Tibial nerve (tissue), 4 donors: ENCODE results near the gene STK33. TPM values are rescaled to one million over a fixed set of nuclear protein-coding genes. Genes with fewer than 3 reads are reported as not detected.

Experiments used
- DNase-seq, 2 donors: peaks; one replicate each; pipeline ENCODE4 v3.0.0-alpha.2; 2019; ENCODE audit warnings: low spot score in 2 of 2
- H3K27ac ChIP-seq, 4 donors: fragments of 200-600 bp; sonication (generic) in 3 of 4; one replicate each; pipeline ENCODE4 v1.5.1; 2017 to 2019; ENCODE audit warnings: mild to moderate bottlenecking in 1 of 4
- H3K27me3 ChIP-seq, 2 donors: fragments of 200-600 bp; sonication (generic) in 1 of 2; one replicate each; pipeline versions ENCODE4 v1.5.1 to v1.6.0; 2017 to 2019
- H3K36me3 ChIP-seq, 3 donors: fragments of 200-600 bp; sonication (generic); one replicate each; pipeline ENCODE4 v1.5.1; 2018 to 2019
- H3K4me1 ChIP-seq, 4 donors: fragments of 200-600 bp; sonication (generic) in 3 of 4; one replicate each; pipeline ENCODE4 v1.5.1; 2017 to 2019
- H3K4me3 ChIP-seq, 4 donors: fragments of 200-600 bp; sonication (generic) in 3 of 4; one replicate each; pipeline ENCODE4 v1.5.1; 2017 to 2019; ENCODE audit warnings: mild to moderate bottlenecking in 1 of 4, moderate library complexity in 1 of 4
- H3K9me3 ChIP-seq, 4 donors: fragments of 200-600 bp; sonication (generic) in 3 of 4; one replicate each; pipeline ENCODE4 v1.5.1; 2017 to 2019
- EP300 ChIP-seq, 2 donors: sonication (generic); formaldehyde crosslinking; IDR thresholded peaks; one replicate each; pipeline ENCODE4 v1.6.1; 2017; ENCODE audit warnings: antibody characterized with exemption in 2 of 2, mild to moderate bottlenecking in 1 of 2
- POLR2A ChIP-seq, 2 donors: fragments of 450-650 bp; IDR thresholded peaks; one replicate each; pipeline ENCODE4 v1.6.1; 2017; ENCODE audit warnings: antibody characterized with exemption in 2 of 2, mild to moderate bottlenecking in 2 of 2, moderate library complexity in 2 of 2
- WGBS, 2 donors: methylation state at CpG; one replicate each; pipeline ENCODE4 v1.1.5; 2018; 5-methylcytosine and 5-hydroxymethylcytosine counted together
- total RNA-seq, 4 donors: library from RNA; depleted of rRNA; stranded (reverse); fragments of >200 nt; gene quantifications; one replicate each; pipeline ENCODE4 v1.1.0, GENCODE V29; 2016
- TF ChIP-seq, protein P1 (sequence below), 5 experiments: fragments of 200-600 bp in 3 of 5; fragments of 450-650 bp in 2 of 5; sonication (generic) in 3 of 5; IDR thresholded peaks; one replicate each; pipeline ENCODE4 v1.5.1; 2016 to 2019; ENCODE audit warnings: antibody characterized with exemption in 5 of 5, mild to moderate bottlenecking in 3 of 5, moderate library complexity in 2 of 5

STK33 gene
- total RNA-seq, 4 donors from 2014 or later, result 3.6 to 6.8 (median 5.0) TPM

GRCh38 chr11:8386134-8386864, 207.7 kb downstream of the STK33 start:
- Histone ChIP-seq H3K4me1 (peaks cover 0 to 20% (median 3%) of the 10 kb centered on the region in 4 donors), H3K27ac (no peak overlapping the region), H3K4me3 (no peak overlapping the region), H3K9me3 (no peaks in the 10 kb centered on the region), H3K36me3 (no peaks in the 10 kb centered on the region), H3K27me3 (no peaks in the 10 kb centered on the region)
- 86 to 93% methylated on average over 12 of the region's 12 CpGs for WGBS, 2 donors
- DNase-seq, result no peak
- TF ChIP-seq, protein P1, sequence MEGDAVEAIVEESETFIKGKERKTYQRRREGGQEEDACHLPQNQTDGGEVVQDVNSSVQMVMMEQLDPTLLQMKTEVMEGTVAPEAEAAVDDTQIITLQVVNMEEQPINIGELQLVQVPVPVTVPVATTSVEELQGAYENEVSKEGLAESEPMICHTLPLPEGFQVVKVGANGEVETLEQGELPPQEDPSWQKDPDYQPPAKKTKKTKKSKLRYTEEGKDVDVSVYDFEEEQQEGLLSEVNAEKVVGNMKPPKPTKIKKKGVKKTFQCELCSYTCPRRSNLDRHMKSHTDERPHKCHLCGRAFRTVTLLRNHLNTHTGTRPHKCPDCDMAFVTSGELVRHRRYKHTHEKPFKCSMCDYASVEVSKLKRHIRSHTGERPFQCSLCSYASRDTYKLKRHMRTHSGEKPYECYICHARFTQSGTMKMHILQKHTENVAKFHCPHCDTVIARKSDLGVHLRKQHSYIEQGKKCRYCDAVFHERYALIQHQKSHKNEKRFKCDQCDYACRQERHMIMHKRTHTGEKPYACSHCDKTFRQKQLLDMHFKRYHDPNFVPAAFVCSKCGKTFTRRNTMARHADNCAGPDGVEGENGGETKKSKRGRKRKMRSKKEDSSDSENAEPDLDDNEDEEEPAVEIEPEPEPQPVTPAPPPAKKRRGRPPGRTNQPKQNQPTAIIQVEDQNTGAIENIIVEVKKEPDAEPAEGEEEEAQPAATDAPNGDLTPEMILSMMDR (IDR thresholded peaks at IDR 0.05), result no peak
- no peak for TF ChIP-seq EP300 (IDR thresholded peaks at IDR 0.05)
- TF ChIP-seq POLR2A (IDR thresholded peaks at IDR 0.05), result no peak

- Histone ChIP-seq H3K36me3 (no peaks in the 10 kb centered on the region), H3K4me3 (no peak overlapping the region), H3K9me3 (no peaks in the 10 kb centered on the region), H3K27me3 (no peaks in the 10 kb centered on the region), H3K27ac (no peak overlapping the region), H3K4me1 (peaks cover 0 to 9% (median 3%) of the 10 kb centered on the region in 4 donors)
- no peak for TF ChIP-seq POLR2A (IDR thresholded peaks at IDR 0.05)
- TF ChIP-seq, protein P1 (IDR thresholded peaks at IDR 0.05), result no peak
- no peak for TF ChIP-seq EP300 (IDR thresholded peaks at IDR 0.05)
- no peak for DNase-seq
- WGBS, 2 donors, result 58 to 66% methylated on average over 19 of the region's 19 CpGs
These were observed 209.7 kb downstream of the STK33 start for GRCh38 chr11:8384199-8384821.

GRCh38 chr11:8383627-8384026, 210.4 kb downstream of the STK33 start:
- TF ChIP-seq, protein P1 (IDR thresholded peaks at IDR 0.05), result no peak
- no peak for TF ChIP-seq POLR2A (IDR thresholded peaks at IDR 0.05)
- TF ChIP-seq EP300 (IDR thresholded peaks at IDR 0.05), result no peak
- Histone ChIP-seq H3K9me3 (no peaks in the 10 kb centered on the region), H3K27me3 (no peaks in the 10 kb centered on the region), H3K4me3 (no peak overlapping the region), H3K27ac (no peak overlapping the region), H3K36me3 (no peaks in the 10 kb centered on the region), H3K4me1 (peaks cover 0 to 2% (median 0%) of the 10 kb centered on the region in 4 donors)
- DNase-seq, result no peak
- 90 to 95% methylated on average over 3 of the region's 3 CpGs for WGBS, 2 donors

DNA sequence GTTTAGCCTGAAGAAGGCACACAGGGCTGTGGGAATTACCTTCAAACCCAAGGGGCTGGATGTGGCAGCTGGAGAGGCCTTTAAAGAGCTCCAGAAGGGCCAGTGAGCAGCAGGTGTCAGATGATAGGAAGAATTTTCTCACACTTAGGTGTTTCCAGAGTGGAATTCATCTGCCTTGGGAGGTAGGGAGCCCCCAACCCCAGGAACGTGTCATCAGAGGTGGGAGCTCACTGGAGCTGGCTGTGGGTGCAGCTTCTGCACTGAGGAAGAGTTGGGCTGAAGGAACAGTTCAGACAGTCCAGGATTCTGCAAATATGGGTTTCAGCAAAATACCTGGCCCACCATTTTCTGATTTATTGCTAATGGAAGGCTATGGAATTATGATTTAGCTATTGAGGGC, 210.8 kb downstream of the STK33 start:
- WGBS, 2 donors, result 73 to 82% methylated on average over 1 of the region's 1 CpG
- no peaks in the 10 kb centered on the region for H3K27me3 ChIP-seq
- no peaks in the 10 kb centered on the region for H3K36me3 ChIP-seq
- no peaks in the 10 kb centered on the region for H3K9me3 ChIP-seq
- TF ChIP-seq POLR2A (IDR thresholded peaks at IDR 0.05) (no peak), EP300 (IDR thresholded peaks at IDR 0.05) (no peak)
- TF ChIP-seq, protein P1 (IDR thresholded peaks at IDR 0.05), result no peak
- DNase-seq, result no peak
- H3K27ac ChIP-seq, result no peak overlapping the region
- no peaks in the 10 kb centered on the region for H3K4me1 ChIP-seq
- no peak overlapping the region for H3K4me3 ChIP-seq

DNA sequence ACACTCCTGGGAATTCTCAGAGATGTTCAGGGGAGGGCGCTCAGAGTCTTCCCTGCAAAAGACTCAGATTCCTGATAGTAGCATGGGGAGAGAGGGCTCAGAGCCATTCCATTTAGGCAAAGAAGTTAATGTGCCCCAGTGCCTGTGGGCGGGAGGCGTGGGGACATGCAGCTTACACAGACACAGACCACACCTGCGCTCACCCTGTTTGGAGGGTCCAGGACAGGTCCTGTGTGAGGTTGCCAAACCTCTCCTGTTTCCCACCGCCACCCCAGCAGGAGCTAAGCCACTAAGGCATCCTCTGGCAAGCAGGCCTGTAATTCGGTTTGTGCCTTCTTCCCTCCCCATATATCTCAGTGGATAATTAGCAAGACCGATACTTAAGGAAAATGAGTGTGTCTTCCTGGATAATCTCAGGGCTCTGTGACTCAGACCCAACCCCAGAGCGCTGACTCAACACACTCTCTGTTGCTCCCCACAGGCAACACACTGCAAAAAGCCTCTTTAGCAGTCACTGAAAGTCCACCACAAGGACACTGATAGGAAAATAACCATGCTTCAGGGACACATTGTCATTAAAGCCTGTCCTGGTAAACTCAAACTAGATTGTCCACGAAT, 211.5 kb downstream of the STK33 start:
- DNase-seq, result no peak
- TF ChIP-seq, protein P1 (IDR thresholded peaks at IDR 0.05), result no peak
- no peak for TF ChIP-seq EP300 (IDR thresholded peaks at IDR 0.05)
- no peak for TF ChIP-seq POLR2A (IDR thresholded peaks at IDR 0.05)
- Histone ChIP-seq H3K4me1 (no peaks in the 10 kb centered on the region), H3K27ac (no peak overlapping the region), H3K36me3 (no peaks in the 10 kb centered on the region), H3K27me3 (no peaks in the 10 kb centered on the region), H3K4me3 (no peak overlapping the region), H3K9me3 (no peaks in the 10 kb centered on the region)
- WGBS, 2 donors, result 85 to 88% methylated on average over 9 of the region's 9 CpGs
